Endothelial cell of umbilical vein (primary cell): Measurements from ENCODE around the gene ABCA7.

ENCODE experiments used
- EZH2 ChIP-seq: IDR thresholded peaks from 2 replicates; pipeline ENCODE4 v1.6.1; 2012; ENCODE audit warnings: borderline replicate concordance, low read depth, mild to moderate bottlenecking, moderate library complexity, low read length, inconsistent platforms; ENCODE audit not compliant: severe bottlenecking
- FOS ChIP-seq: IDR thresholded peaks from 2 replicates; pipeline ENCODE4 v1.6.1; 2011; ENCODE audit warnings: mild to moderate bottlenecking, low read length, moderate library complexity, borderline replicate concordance; ENCODE audit not compliant: insufficient read depth
- JUN ChIP-seq: IDR thresholded peaks from 2 replicates; pipeline ENCODE4 v1.6.1; 2011; ENCODE audit warnings: borderline replicate concordance, low read depth; ENCODE audit not compliant: insufficient read length, insufficient read depth
- MYC ChIP-seq: IDR thresholded peaks from one replicate; pipeline ENCODE4 v1.6.1; 2011; ENCODE audit warnings: mild to moderate bottlenecking, low read depth, low read length
- POLR2A ChIP-seq: IDR thresholded peaks from 2 replicates; pipeline ENCODE4 v1.6.1; 2012; ENCODE audit warnings: low read depth, mild to moderate bottlenecking, control low read depth, low read length
- POLR2AphosphoS5 ChIP-seq: IDR thresholded peaks from 2 replicates; pipeline ENCODE4 v1.6.1; 2012; ENCODE audit warnings: low read depth, mild to moderate bottlenecking, control low read depth, low read length, moderate library complexity; ENCODE audit not compliant: insufficient read depth
- TF ChIP-seq, protein P1 (sequence below), 2 donors: IDR thresholded peaks; 1 replicate in 1 of 2; 2 replicates in 1 of 2; pipeline ENCODE4 v1.5.1; 2011; ENCODE audit warnings: low read length in 2 of 2, mild to moderate bottlenecking in 2 of 2, moderate library complexity in 2 of 2, control low read depth in 1 of 2, inconsistent platforms in 1 of 2, low read depth in 1 of 2; ENCODE audit not compliant: insufficient read depth in 1 of 2; ENCODE audit errors: extremely low read depth in 1 of 2
- TF ChIP-seq, protein P2 (sequence below): IDR thresholded peaks from 2 replicates; pipeline ENCODE4 v1.6.1; 2011; ENCODE audit not compliant: insufficient read depth, insufficient read length

DNA sequence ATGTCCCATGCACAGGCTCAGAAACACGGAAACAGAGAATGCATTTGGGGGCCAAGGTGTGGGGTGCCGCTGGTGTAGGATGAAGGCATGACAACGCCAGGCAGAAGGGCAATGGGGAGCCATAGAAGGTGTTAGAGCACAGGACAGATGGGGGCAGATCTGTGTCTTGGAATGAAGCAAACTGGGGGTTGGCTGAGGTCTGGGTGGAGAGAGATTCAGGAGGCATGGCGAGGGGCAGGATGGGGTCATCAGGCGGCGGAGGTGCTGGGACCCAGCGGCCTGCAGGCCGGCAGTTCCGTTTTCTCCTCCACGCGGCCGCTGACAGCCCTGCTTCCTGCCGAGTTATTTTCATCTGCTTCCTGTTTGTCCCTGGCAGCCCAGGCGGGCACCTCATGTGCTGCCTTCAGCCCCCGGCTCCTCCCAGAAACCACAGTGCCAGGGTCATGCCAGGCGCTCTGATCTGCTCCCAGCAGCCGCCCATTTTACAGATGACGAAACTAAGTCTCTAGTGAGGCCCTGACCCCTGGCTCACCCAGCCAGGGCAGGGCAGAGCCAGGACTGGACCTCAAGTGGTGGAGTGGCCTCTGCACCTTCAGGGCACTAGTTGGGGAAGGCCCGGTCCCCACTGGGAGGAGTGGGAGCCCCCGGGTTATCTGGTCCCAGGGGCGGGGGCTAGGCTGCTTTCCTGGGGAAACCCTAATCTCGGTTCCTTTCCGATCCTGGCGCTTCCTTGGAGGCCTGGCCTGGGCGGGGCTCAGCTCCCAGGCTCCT lies 29.3 kb downstream of the ABCA7 start:
- TF ChIP-seq, protein P1, sequence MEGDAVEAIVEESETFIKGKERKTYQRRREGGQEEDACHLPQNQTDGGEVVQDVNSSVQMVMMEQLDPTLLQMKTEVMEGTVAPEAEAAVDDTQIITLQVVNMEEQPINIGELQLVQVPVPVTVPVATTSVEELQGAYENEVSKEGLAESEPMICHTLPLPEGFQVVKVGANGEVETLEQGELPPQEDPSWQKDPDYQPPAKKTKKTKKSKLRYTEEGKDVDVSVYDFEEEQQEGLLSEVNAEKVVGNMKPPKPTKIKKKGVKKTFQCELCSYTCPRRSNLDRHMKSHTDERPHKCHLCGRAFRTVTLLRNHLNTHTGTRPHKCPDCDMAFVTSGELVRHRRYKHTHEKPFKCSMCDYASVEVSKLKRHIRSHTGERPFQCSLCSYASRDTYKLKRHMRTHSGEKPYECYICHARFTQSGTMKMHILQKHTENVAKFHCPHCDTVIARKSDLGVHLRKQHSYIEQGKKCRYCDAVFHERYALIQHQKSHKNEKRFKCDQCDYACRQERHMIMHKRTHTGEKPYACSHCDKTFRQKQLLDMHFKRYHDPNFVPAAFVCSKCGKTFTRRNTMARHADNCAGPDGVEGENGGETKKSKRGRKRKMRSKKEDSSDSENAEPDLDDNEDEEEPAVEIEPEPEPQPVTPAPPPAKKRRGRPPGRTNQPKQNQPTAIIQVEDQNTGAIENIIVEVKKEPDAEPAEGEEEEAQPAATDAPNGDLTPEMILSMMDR (IDR thresholded peaks at IDR 0.05; ENCODE audit: extremely low read depth in 1 of 2, insufficient read depth in 1 of 2, low read depth in 1 of 2, low read length in 2 of 2), result no peak
- TF ChIP-seq POLR2A (no peak), EZH2 (no peak), POLR2AphosphoS5 (no peak), JUN (no peak), MYC (no peak), FOS (no peak)
- TF ChIP-seq, protein P2, sequence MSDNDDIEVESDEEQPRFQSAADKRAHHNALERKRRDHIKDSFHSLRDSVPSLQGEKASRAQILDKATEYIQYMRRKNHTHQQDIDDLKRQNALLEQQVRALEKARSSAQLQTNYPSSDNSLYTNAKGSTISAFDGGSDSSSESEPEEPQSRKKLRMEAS, result no peak
